HEK293 (cell line): ENCODE data around the gene FXYD2.
A peak's percentile ranks its signal among the peaks of the same experiment; 100 is the strongest.

Experiments used
- CTCF ChIA-PET: fragments of 350-600 bp; formaldehyde crosslinking; extraction: SDS; loops from one replicate; lab custom pipeline; 2021; ENCODE audit warnings: antibody characterized with exemption; lab: Yijun Ruan, JAX
- POLR2A ChIA-PET: fragments of 300-600 bp; formaldehyde crosslinking; extraction: SDS; loops from one replicate; lab custom pipeline; 2020; ENCODE audit warnings: antibody characterized with exemption, inconsistent platforms; lab: Yijun Ruan, JAX
- H3K27ac ChIP-seq: fragments of 200-500 bp; sonication (Bioruptor generic); 2 replicates; pipeline ENCODE4 v1.5.1; 2014; ENCODE audit warnings: low read depth, low read length, control low read depth, inconsistent platforms; ENCODE audit errors: extremely low read depth
- H3K36me3 ChIP-seq, 2 experiments: fragments of 200-500 bp in 1 of 2; sonication (Bioruptor generic) in 1 of 2; 1 replicate in 1 of 2; 2 replicates in 1 of 2; pipeline ENCODE4 v1.5.1; 2014 to 2017; ENCODE audit warnings: inconsistent platforms in 2 of 2, low read length in 2 of 2; ENCODE audit not compliant: control insufficient read depth in 2 of 2, insufficient read depth in 1 of 2
- H3K4me1 ChIP-seq: fragments of 200-500 bp; sonication (Bioruptor generic); 2 replicates; pipeline ENCODE4 v1.5.1; 2014; ENCODE audit warnings: mild to moderate bottlenecking, low read length, inconsistent platforms; ENCODE audit not compliant: control insufficient read depth, insufficient read depth
- H3K4me3 ChIP-seq: 2 replicates; pipeline ENCODE4 v1.5.1; 2011; ENCODE audit warnings: low read depth, mild to moderate bottlenecking, control low read depth, low read length, moderate library complexity
- H3K9me3 ChIP-seq: fragments of 200-500 bp; sonication (Bioruptor generic); 2 replicates; pipeline ENCODE4 v1.5.1; 2014; ENCODE audit warnings: low read depth, low read length, inconsistent platforms; ENCODE audit not compliant: control insufficient read depth, insufficient read depth
- GLIS1 ChIP-seq: fragments of 450-650 bp; formaldehyde crosslinking; IDR thresholded peaks from 2 replicates; pipeline ENCODE4 v1.5.1; 2016; ENCODE audit warnings: missing biosample characterization, missing genetic modification characterization
- MYNN ChIP-seq: fragments of 450-650 bp; formaldehyde crosslinking; IDR thresholded peaks from 2 replicates; pipeline ENCODE4 v1.5.1; 2016; ENCODE audit warnings: missing biosample characterization, missing genetic modification characterization, borderline replicate concordance
- ZFHX2 ChIP-seq: fragments of 450-650 bp; formaldehyde crosslinking; conservative IDR thresholded peaks from 2 replicates; pipeline ENCODE4 v1.5.1; 2016; ENCODE audit warnings: missing biosample characterization, missing genetic modification characterization
- ZNF19 ChIP-seq: fragments of 450-650 bp; formaldehyde crosslinking; IDR thresholded peaks from 2 replicates; pipeline ENCODE4; 2016; ENCODE audit warnings: missing biosample characterization, missing genetic modification characterization, low read depth
- ZNF211 ChIP-seq: fragments of 450-650 bp; formaldehyde crosslinking; IDR thresholded peaks from 2 replicates; pipeline ENCODE4 v1.5.1; 2016; ENCODE audit warnings: low read depth, missing biosample characterization, missing genetic modification characterization
- ZNF239 ChIP-seq: fragments of 450-650 bp; formaldehyde crosslinking; IDR thresholded peaks from 2 replicates; pipeline ENCODE4 v1.5.1; 2016; ENCODE audit warnings: missing biosample characterization, missing genetic modification characterization
- ZNF311 ChIP-seq: fragments of 450-650 bp; formaldehyde crosslinking; IDR thresholded peaks from 2 replicates; pipeline ENCODE4 v1.5.1; 2017; ENCODE audit warnings: missing biosample characterization, missing genetic modification characterization, borderline replicate concordance
- ZNF335 ChIP-seq: fragments of 450-650 bp; formaldehyde crosslinking; conservative IDR thresholded peaks from 2 replicates; pipeline ENCODE4 v1.5.1; 2016; ENCODE audit warnings: missing biosample characterization, missing genetic modification characterization
- ZNF510 ChIP-seq: fragments of 450-650 bp; formaldehyde crosslinking; IDR thresholded peaks from 2 replicates; pipeline ENCODE4 v1.5.1; 2018; ENCODE audit warnings: mild to moderate bottlenecking, missing genetic modification characterization, missing biosample characterization; ENCODE audit not compliant: insufficient replicate concordance
- ZNF548 ChIP-seq: fragments of 450-650 bp; formaldehyde crosslinking; IDR thresholded peaks from 2 replicates; pipeline ENCODE4 v1.5.1; 2016; ENCODE audit warnings: missing biosample characterization, missing genetic modification characterization
- ZNF623 ChIP-seq: fragments of 450-650 bp; formaldehyde crosslinking; IDR thresholded peaks from 2 replicates; pipeline ENCODE4 v1.5.1; 2016; ENCODE audit warnings: missing biosample characterization, missing genetic modification characterization
- ZNF658 ChIP-seq: fragments of 450-650 bp; formaldehyde crosslinking; IDR thresholded peaks from 2 replicates; pipeline ENCODE4; 2016; ENCODE audit warnings: missing biosample characterization, missing genetic modification characterization
- ZNF707 ChIP-seq: fragments of 450-650 bp; formaldehyde crosslinking; IDR thresholded peaks from 2 replicates; pipeline ENCODE4 v1.5.1; 2016; ENCODE audit warnings: missing biosample characterization, missing genetic modification characterization
- ZNF76 ChIP-seq: fragments of 450-650 bp; formaldehyde crosslinking; IDR thresholded peaks from 2 replicates; pipeline ENCODE4; 2016; ENCODE audit warnings: low read depth, missing biosample characterization, missing genetic modification characterization, borderline replicate concordance
- ZNF768 ChIP-seq: fragments of 450-650 bp; formaldehyde crosslinking; IDR thresholded peaks from 2 replicates; pipeline ENCODE4 v1.5.1; 2018; ENCODE audit warnings: missing biosample characterization, mild to moderate bottlenecking, missing genetic modification characterization
- TF ChIP-seq, protein P1 (sequence below): fragments of 450-650 bp; formaldehyde crosslinking; IDR thresholded peaks from 2 replicates; pipeline ENCODE4 v1.5.1; 2016; ENCODE audit warnings: missing biosample characterization, missing genetic modification characterization, low read depth
- TF ChIP-seq, protein P2 (sequence below): fragments of 450-650 bp; formaldehyde crosslinking; IDR thresholded peaks from 2 replicates; pipeline ENCODE4 v1.5.1; 2017; ENCODE audit warnings: missing biosample characterization, missing genetic modification characterization
- TF ChIP-seq, protein P3 (sequence below): fragments of 450-650 bp; formaldehyde crosslinking; IDR thresholded peaks from 2 replicates; pipeline ENCODE4 v1.5.1; 2016; ENCODE audit warnings: missing biosample characterization, missing genetic modification characterization
- TF ChIP-seq, protein P4 (sequence below): fragments of 450-650 bp; formaldehyde crosslinking; optimal IDR thresholded peaks from 2 replicates; pipeline ENCODE3; 2016; ENCODE audit warnings: missing biosample characterization, mild to moderate bottlenecking, missing genetic modification characterization
- TF ChIP-seq, protein P5 (sequence below): fragments of 450-650 bp; formaldehyde crosslinking; IDR thresholded peaks from 2 replicates; pipeline ENCODE4 v1.5.1; 2016; ENCODE audit warnings: missing biosample characterization, missing genetic modification characterization
- TF ChIP-seq, protein P6 (sequence below): fragments of 450-650 bp; formaldehyde crosslinking; IDR thresholded peaks from 2 replicates; pipeline ENCODE4 v1.5.1; 2016; ENCODE audit warnings: missing biosample characterization, missing genetic modification characterization, borderline replicate concordance
- TF ChIP-seq, protein P7 (sequence below): fragments of 450-650 bp; formaldehyde crosslinking; IDR thresholded peaks from 2 replicates; pipeline ENCODE4 v1.5.1; 2017; ENCODE audit warnings: missing biosample characterization, missing genetic modification characterization

FXYD2 gene

DNA sequence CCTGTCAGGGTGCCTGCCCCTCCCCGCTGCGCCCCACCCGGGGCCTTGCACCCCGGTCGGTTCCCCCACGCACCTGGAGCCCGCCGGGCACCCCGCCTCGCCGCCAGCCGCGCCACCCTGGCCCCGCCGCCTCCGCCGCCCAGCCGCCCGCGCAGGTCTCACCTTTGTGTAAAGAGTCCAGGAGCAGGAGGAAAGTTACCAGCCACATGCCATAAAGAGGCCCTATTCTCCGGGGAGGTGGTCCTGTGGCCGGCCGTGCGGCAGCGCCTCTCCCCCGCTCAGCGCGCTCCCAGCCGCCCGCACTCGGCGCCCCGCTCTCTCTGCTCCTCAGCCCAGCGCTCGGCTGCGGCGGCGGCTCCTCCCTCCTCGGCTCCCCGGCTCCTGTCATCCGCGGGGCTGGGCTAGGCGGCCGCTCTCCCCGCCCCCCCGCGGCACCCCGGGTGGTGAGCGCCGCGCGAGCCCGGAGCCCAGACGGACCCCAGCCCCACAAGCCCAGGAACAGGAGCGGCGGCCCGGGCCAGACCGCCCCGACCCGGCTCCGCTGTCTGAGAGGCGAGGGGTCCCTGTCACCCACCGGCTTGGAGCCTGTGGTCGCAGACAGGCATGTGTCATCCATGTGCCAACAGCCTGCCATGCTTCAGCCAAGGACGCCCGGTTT lies 27.5 kb downstream of the FXYD2 start, which contains the start of gene DSCAML1:
Gene DSCAML1, minus strand, starts transcription at position 345 of the 658 bp plus-strand sequence. Its CDS starts 137 bp downstream, at position 208.
- ChIA-PET CTCF (interaction anchor here (1.3 to 4.2 kb wide), 4 partner anchors 11 to 371 kb away, joined by 4 to 32 read pairs (median 8); no protein-coding TSS in a partner anchor), POLR2A (no interaction called here)
- no peaks in the 10 kb centered on the region for H3K36me3 ChIP-seq
- no peaks in the 10 kb centered on the region for H3K9me3 ChIP-seq
- TF ChIP-seq, protein P1, sequence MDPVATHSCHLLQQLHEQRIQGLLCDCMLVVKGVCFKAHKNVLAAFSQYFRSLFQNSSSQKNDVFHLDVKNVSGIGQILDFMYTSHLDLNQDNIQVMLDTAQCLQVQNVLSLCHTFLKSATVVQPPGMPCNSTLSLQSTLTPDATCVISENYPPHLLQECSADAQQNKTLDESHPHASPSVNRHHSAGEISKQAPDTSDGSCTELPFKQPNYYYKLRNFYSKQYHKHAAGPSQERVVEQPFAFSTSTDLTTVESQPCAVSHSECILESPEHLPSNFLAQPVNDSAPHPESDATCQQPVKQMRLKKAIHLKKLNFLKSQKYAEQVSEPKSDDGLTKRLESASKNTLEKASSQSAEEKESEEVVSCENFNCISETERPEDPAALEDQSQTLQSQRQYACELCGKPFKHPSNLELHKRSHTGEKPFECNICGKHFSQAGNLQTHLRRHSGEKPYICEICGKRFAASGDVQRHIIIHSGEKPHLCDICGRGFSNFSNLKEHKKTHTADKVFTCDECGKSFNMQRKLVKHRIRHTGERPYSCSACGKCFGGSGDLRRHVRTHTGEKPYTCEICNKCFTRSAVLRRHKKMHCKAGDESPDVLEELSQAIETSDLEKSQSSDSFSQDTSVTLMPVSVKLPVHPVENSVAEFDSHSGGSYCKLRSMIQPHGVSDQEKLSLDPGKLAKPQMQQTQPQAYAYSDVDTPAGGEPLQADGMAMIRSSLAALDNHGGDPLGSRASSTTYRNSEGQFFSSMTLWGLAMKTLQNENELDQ (tag by site-specific recombination) = no peak
- TF ChIP-seq, protein P2, sequence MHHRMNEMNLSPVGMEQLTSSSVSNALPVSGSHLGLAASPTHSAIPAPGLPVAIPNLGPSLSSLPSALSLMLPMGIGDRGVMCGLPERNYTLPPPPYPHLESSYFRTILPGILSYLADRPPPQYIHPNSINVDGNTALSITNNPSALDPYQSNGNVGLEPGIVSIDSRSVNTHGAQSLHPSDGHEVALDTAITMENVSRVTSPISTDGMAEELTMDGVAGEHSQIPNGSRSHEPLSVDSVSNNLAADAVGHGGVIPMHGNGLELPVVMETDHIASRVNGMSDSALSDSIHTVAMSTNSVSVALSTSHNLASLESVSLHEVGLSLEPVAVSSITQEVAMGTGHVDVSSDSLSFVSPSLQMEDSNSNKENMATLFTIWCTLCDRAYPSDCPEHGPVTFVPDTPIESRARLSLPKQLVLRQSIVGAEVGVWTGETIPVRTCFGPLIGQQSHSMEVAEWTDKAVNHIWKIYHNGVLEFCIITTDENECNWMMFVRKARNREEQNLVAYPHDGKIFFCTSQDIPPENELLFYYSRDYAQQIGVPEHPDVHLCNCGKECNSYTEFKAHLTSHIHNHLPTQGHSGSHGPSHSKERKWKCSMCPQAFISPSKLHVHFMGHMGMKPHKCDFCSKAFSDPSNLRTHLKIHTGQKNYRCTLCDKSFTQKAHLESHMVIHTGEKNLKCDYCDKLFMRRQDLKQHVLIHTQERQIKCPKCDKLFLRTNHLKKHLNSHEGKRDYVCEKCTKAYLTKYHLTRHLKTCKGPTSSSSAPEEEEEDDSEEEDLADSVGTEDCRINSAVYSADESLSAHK = no peak
- TF ChIP-seq ZNF311 = no peak
- no peak for TF ChIP-seq ZNF623
- TF ChIP-seq, protein P3, sequence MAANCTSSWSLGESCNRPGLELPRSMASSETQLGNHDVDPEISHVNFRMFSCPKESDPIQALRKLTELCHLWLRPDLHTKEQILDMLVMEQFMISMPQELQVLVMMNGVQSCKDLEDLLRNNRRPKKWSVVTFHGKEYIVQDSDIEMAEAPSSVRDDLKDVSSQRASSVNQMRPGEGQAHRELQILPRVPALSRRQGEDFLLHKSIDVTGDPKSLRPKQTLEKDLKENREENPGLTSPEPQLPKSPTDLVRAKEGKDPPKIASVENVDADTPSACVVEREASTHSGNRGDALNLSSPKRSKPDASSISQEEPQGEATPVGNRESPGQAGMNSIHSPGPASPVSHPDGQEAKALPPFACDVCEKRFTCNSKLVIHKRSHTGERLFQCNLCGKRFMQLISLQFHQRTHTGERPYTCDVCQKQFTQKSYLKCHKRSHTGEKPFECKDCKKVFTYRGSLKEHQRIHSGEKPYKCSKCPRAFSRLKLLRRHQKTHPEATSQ (tag by site-specific recombination) = no peak
- peak; percentile 23; the same call in 1 of the 2 replicates for TF ChIP-seq GLIS1 (tag by site-specific recombination)
- no peak for TF ChIP-seq ZNF707 (tag by site-specific recombination)
- no peak for TF ChIP-seq ZNF239 (tag by site-specific recombination)
- no peak for TF ChIP-seq ZNF76 (tag by site-specific recombination)
- TF ChIP-seq ZNF19 = no peak
- no peak for TF ChIP-seq ZNF211
- no peak for TF ChIP-seq MYNN (tag by site-specific recombination)
- TF ChIP-seq, protein P4, sequence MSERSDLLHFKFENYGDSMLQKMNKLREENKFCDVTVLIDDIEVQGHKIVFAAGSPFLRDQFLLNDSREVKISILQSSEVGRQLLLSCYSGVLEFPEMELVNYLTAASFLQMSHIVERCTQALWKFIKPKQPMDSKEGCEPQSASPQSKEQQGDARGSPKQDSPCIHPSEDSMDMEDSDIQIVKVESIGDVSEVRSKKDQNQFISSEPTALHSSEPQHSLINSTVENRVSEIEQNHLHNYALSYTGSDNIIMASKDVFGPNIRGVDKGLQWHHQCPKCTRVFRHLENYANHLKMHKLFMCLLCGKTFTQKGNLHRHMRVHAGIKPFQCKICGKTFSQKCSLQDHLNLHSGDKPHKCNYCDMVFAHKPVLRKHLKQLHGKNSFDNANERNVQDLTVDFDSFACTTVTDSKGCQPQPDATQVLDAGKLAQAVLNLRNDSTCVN = peak; percentile 37
- peak; percentile 54 for TF ChIP-seq ZFHX2 (tag by site-specific recombination)
- TF ChIP-seq, protein P5, sequence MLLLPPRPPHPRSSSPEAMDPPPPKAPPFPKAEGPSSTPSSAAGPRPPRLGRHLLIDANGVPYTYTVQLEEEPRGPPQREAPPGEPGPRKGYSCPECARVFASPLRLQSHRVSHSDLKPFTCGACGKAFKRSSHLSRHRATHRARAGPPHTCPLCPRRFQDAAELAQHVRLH = no peak
- no peak; the same call in 1 of the 2 replicates for TF ChIP-seq ZNF335 (tag by site-specific recombination)
- no peak for TF ChIP-seq ZNF510 (tag by site-specific recombination)
- no peak for TF ChIP-seq ZNF548 (tag by site-specific recombination)
- TF ChIP-seq, protein P6, sequence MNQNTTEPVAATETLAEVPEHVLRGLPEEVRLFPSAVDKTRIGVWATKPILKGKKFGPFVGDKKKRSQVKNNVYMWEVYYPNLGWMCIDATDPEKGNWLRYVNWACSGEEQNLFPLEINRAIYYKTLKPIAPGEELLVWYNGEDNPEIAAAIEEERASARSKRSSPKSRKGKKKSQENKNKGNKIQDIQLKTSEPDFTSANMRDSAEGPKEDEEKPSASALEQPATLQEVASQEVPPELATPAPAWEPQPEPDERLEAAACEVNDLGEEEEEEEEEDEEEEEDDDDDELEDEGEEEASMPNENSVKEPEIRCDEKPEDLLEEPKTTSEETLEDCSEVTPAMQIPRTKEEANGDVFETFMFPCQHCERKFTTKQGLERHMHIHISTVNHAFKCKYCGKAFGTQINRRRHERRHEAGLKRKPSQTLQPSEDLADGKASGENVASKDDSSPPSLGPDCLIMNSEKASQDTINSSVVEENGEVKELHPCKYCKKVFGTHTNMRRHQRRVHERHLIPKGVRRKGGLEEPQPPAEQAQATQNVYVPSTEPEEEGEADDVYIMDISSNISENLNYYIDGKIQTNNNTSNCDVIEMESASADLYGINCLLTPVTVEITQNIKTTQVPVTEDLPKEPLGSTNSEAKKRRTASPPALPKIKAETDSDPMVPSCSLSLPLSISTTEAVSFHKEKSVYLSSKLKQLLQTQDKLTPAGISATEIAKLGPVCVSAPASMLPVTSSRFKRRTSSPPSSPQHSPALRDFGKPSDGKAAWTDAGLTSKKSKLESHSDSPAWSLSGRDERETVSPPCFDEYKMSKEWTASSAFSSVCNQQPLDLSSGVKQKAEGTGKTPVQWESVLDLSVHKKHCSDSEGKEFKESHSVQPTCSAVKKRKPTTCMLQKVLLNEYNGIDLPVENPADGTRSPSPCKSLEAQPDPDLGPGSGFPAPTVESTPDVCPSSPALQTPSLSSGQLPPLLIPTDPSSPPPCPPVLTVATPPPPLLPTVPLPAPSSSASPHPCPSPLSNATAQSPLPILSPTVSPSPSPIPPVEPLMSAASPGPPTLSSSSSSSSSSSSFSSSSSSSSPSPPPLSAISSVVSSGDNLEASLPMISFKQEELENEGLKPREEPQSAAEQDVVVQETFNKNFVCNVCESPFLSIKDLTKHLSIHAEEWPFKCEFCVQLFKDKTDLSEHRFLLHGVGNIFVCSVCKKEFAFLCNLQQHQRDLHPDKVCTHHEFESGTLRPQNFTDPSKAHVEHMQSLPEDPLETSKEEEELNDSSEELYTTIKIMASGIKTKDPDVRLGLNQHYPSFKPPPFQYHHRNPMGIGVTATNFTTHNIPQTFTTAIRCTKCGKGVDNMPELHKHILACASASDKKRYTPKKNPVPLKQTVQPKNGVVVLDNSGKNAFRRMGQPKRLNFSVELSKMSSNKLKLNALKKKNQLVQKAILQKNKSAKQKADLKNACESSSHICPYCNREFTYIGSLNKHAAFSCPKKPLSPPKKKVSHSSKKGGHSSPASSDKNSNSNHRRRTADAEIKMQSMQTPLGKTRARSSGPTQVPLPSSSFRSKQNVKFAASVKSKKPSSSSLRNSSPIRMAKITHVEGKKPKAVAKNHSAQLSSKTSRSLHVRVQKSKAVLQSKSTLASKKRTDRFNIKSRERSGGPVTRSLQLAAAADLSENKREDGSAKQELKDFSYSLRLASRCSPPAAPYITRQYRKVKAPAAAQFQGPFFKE (tag by site-specific recombination) = no peak
- TF ChIP-seq ZNF658 (tag by site-specific recombination) = no peak
- TF ChIP-seq, protein P7, sequence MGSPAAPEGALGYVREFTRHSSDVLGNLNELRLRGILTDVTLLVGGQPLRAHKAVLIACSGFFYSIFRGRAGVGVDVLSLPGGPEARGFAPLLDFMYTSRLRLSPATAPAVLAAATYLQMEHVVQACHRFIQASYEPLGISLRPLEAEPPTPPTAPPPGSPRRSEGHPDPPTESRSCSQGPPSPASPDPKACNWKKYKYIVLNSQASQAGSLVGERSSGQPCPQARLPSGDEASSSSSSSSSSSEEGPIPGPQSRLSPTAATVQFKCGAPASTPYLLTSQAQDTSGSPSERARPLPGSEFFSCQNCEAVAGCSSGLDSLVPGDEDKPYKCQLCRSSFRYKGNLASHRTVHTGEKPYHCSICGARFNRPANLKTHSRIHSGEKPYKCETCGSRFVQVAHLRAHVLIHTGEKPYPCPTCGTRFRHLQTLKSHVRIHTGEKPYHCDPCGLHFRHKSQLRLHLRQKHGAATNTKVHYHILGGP (tag by site-specific recombination) = no peak
- TF ChIP-seq ZNF768 (tag by site-specific recombination) = no peak
- no peaks in the 10 kb centered on the region for H3K4me1 ChIP-seq
- peak within 1 kb of the TSS; percentile 28 for H3K4me3 ChIP-seq
- H3K27ac ChIP-seq = no peak within 1 kb of the TSS
